ENCODE measurements around the gene NDFIP1.

GRCh38 chr5:142086679-142087078, 21.9 kb upstream of the NDFIP1 start:
- TF ChIP-seq POLR2A (IDR thresholded peaks at IDR 0.05; ENCODE audit: low read length) = no peak
- TF ChIP-seq GATA1 (IDR thresholded peaks at IDR 0.05; ENCODE audit: low read depth, low read length) = no peak
